ENCODE results near the gene MEF2C.
"Not testable (repeated sequence)": the region's sequence is repeated elsewhere in the genome, so short reads cannot be mapped to it uniquely, and the experiment has no call there.

MEF2C gene

GRCh38 chr5:88861231-88861630 lies 21.8 kb downstream of the MEF2C start:
- no peak for DNase-seq (ENCODE audit: low read depth)

- no peak for DNase-seq (ENCODE audit: low read depth)
Observed at GRCh38 chr5:88860501-88860900, 22.5 kb downstream of the MEF2C start.

- no peak for DNase-seq (ENCODE audit: low read depth)
Observed at GRCh38 chr5:88858392-88858791, 24.6 kb downstream of the MEF2C start.

- DNase-seq (ENCODE audit: low read depth) = not testable (repeated sequence)
Observed at GRCh38 chr5:88856381-88856780, 26.6 kb downstream of the MEF2C start.

GRCh38 chr5:88854769-88855168 lies 28.2 kb downstream of the MEF2C start:
- DNase-seq (ENCODE audit: low read depth) = no peak

- DNase-seq (ENCODE audit: low read depth) = no peak
Observed at GRCh38 chr5:88847420-88847819, 35.6 kb downstream of the MEF2C start.

GRCh38 chr5:88846434-88846833 lies 36.5 kb downstream of the MEF2C start:
- no peak for DNase-seq (ENCODE audit: low read depth)

- no peak for DNase-seq (ENCODE audit: low read depth)
Observed at GRCh38 chr5:88845081-88845697, 37.8 kb downstream of the MEF2C start.

GRCh38 chr5:88842784-88843183 lies 40.2 kb downstream of the MEF2C start:
- DNase-seq (ENCODE audit: low read depth) = no peak

- DNase-seq (ENCODE audit: low read depth) = no peak
Observed at GRCh38 chr5:88841212-88841611, 41.8 kb downstream of the MEF2C start.

GRCh38 chr5:88840495-88840894 lies 42.5 kb downstream of the MEF2C start:
- no peak for DNase-seq (ENCODE audit: low read depth)

- DNase-seq (ENCODE audit: low read depth) = no peak
Observed at GRCh38 chr5:88839238-88839637, 43.7 kb downstream of the MEF2C start.

- DNase-seq (ENCODE audit: low read depth) = no peak
Observed at GRCh38 chr5:88838500-88838899, 44.5 kb downstream of the MEF2C start.

GRCh38 chr5:88837817-88838216 lies 45.2 kb downstream of the MEF2C start:
- no peak for DNase-seq (ENCODE audit: low read depth)

GRCh38 chr5:88837222-88837621 lies 45.8 kb downstream of the MEF2C start:
- no peak for DNase-seq (ENCODE audit: low read depth)

GRCh38 chr5:88836195-88836838 lies 46.7 kb downstream of the MEF2C start:
- no peak for DNase-seq (ENCODE audit: low read depth)

- no peak for DNase-seq (ENCODE audit: low read depth)
Observed at GRCh38 chr5:88834499-88834898, 48.5 kb downstream of the MEF2C start.

GRCh38 chr5:88834131-88834462 lies 48.9 kb downstream of the MEF2C start:
- DNase-seq (ENCODE audit: low read depth) = no peak

GRCh38 chr5:88833371-88834130 lies 49.4 kb downstream of the MEF2C start:
- no peak for DNase-seq (ENCODE audit: low read depth)

GRCh38 chr5:88831816-88832215 lies 51.2 kb downstream of the MEF2C start:
- DNase-seq (ENCODE audit: low read depth) = no peak

- DNase-seq (ENCODE audit: low read depth) = no peak
Observed at GRCh38 chr5:88830567-88830966, 52.4 kb downstream of the MEF2C start.

GRCh38 chr5:88829775-88830174 lies 53.2 kb downstream of the MEF2C start:
- no peak for DNase-seq (ENCODE audit: low read depth)

- no peak for DNase-seq (ENCODE audit: low read depth)
Observed at GRCh38 chr5:88829054-88829453, 53.9 kb downstream of the MEF2C start.

- no peak for DNase-seq (ENCODE audit: low read depth)
Observed at GRCh38 chr5:88827997-88828396, 55.0 kb downstream of the MEF2C start.
